GM23248 (cell line): ENCODE results near the gene MROH7.

Source experiments
- EZH2 ChIP-seq: fragments of 200-600 bp; sonication (generic); IDR thresholded peaks from 2 replicates; pipeline ENCODE4 v1.6.1; 2018; ENCODE audit warnings: antibody characterized with exemption, mild to moderate bottlenecking; ENCODE audit not compliant: insufficient read depth, poor library complexity, severe bottlenecking
- EZH2phosphoT487 ChIP-seq: fragments of 200-600 bp; sonication (generic); IDR thresholded peaks from 2 replicates; pipeline ENCODE4 v1.6.1; 2018; ENCODE audit warnings: antibody characterized with exemption, moderate library complexity, mild to moderate bottlenecking, low read depth; ENCODE audit not compliant: insufficient read depth

- TF ChIP-seq EZH2 (no peak), EZH2phosphoT487 (no peak)
These were observed 109.0 kb downstream of the MROH7 start for GRCh38 chr1:54750596-54750995.
